Left ventricle myocardium inferior (tissue), 1 donor: Measurements from ENCODE around the gene GALNT16. TPM values are rescaled to one million over a fixed set of nuclear protein-coding genes. Genes with fewer than 3 reads are reported as not detected.

Experiments used
- DNase-seq: peaks from one replicate; pipeline ENCODE4 v3.0.0-alpha.2; 2020
- H3K27ac ChIP-seq: fragments of 200-600 bp; replicated peaks from 2 replicates; pipeline ENCODE4 v1.8.0; 2021
- H3K27me3 ChIP-seq: fragments of 200-600 bp; 2 replicates; pipeline ENCODE4 v1.8.0; 2021; ENCODE audit warnings: low read depth
- H3K36me3 ChIP-seq: fragments of 200-600 bp; 2 replicates; pipeline ENCODE4 v1.8.0; 2021
- H3K4me1 ChIP-seq: fragments of 200-600 bp; 2 replicates; pipeline ENCODE4 v1.8.0; 2021
- H3K4me3 ChIP-seq: fragments of 200-600 bp; 2 replicates; pipeline ENCODE4 v1.8.0; 2021; ENCODE audit warnings: mild to moderate bottlenecking, moderate library complexity
- H3K9me3 ChIP-seq: fragments of 200-600 bp; replicated peaks from 2 replicates; pipeline ENCODE4 v1.8.0; 2021
- CTCF ChIP-seq: fragments of 200-600 bp; IDR thresholded peaks from 2 replicates; pipeline ENCODE4 v1.8.0; 2021; ENCODE audit warnings: antibody characterized with exemption, mild to moderate bottlenecking, borderline replicate concordance
- intact Hi-C: fragments of 100-400 bp; cut with micrococcal nuclease; formaldehyde crosslinking; loops from one replicate; pipeline ENCODE4 v1.11.0; 2022
- total RNA-seq: library from RNA; stranded (reverse); fragmentation: NEBNext Ultra II Directional; extraction: Animal tissue kit (Norgen Biotek cat#: 25700); gene quantifications from one replicate; pipeline ENCODE4 v1.2.1, GENCODE V29; 2021
- donor health status: DM: no; HTN: yes; CAD: no; lungs with severe emphysema.

Gene GALNT16
- total RNA-seq, 1 donor from 2014 or later, result 70.5 TPM

GRCh38 chr14:69238883-69239282 lies 21.1 kb upstream of the GALNT16 start:
- peaks cover 73% of the 10 kb centered on the region for H3K36me3 ChIP-seq
- H3K4me3 ChIP-seq, result no peak overlapping the region
- intact Hi-C loops, result no loop called here
- H3K27ac ChIP-seq, result no peak overlapping the region
- peaks cover 26% of the 10 kb centered on the region for H3K4me1 ChIP-seq
- DNase-seq, result no peak
- no peaks in the 10 kb centered on the region for H3K27me3 ChIP-seq
- TF ChIP-seq CTCF, result no peak
- H3K9me3 ChIP-seq, result no peaks in the 10 kb centered on the region

GRCh38 chr14:69240527-69241173 lies 19.3 kb upstream of the GALNT16 start:
- TF ChIP-seq CTCF, result no peak
- H3K27me3 ChIP-seq, result no peaks in the 10 kb centered on the region
- H3K9me3 ChIP-seq, result no peaks in the 10 kb centered on the region
- H3K4me3 ChIP-seq, result no peak overlapping the region
- peaks cover 61% of the 10 kb centered on the region for H3K36me3 ChIP-seq
- intact Hi-C loops, result loop anchor here (10.0 kb wide), 1 partner anchor 114 kb away; no protein-coding TSS in a partner anchor
- no peak for DNase-seq
- H3K27ac ChIP-seq, result peak overlapping the region; percentile 62
- peaks cover 26% of the 10 kb centered on the region for H3K4me1 ChIP-seq

- H3K9me3 ChIP-seq, result no peaks in the 10 kb centered on the region
- no peak overlapping the region for H3K4me3 ChIP-seq
- peak overlapping the region; percentile 62 for H3K27ac ChIP-seq
- no peak for TF ChIP-seq CTCF
- H3K4me1 ChIP-seq, result peaks cover 26% of the 10 kb centered on the region
- peaks cover 51% of the 10 kb centered on the region for H3K36me3 ChIP-seq
- intact Hi-C loops, result loop anchor here (10.0 kb wide), 1 partner anchor 113 kb away; no protein-coding TSS in a partner anchor
- no peak for DNase-seq
- no peaks in the 10 kb centered on the region for H3K27me3 ChIP-seq
These were observed 18.4 kb upstream of the GALNT16 start for GRCh38 chr14:69241577-69241976.

GRCh38 chr14:69242311-69243224 lies 17.4 kb upstream of the GALNT16 start:
- intact Hi-C loops, result loop anchor here (2.0 to 10.0 kb wide), 2 partner anchors 112 to 218 kb away; no protein-coding TSS in a partner anchor
- H3K27ac ChIP-seq, result peak overlapping the region; percentile 25
- no peak for DNase-seq

More at GRCh38 chr14:69242311-69243224, 17.4 kb upstream of the GALNT16 start:
- H3K4me3 ChIP-seq, result no peak overlapping the region
- TF ChIP-seq CTCF, result peak; percentile 86
- no peaks in the 10 kb centered on the region for H3K27me3 ChIP-seq
- H3K9me3 ChIP-seq, result no peaks in the 10 kb centered on the region
- peaks cover 41% of the 10 kb centered on the region for H3K36me3 ChIP-seq
- peaks cover 26% of the 10 kb centered on the region for H3K4me1 ChIP-seq
